IPS-18a (cell line): ENCODE measurements around the gene MPV17L2.
A peak's percentile ranks its signal among the peaks of the same experiment; 100 is the strongest.

Experiments used
- H3K27ac ChIP-seq: one replicate; pipeline ENCODE4 v1.5.1; 2013; ENCODE audit warnings: low read length
- H3K27me3 ChIP-seq: one replicate; pipeline ENCODE4 v1.6.1; 2013; ENCODE audit warnings: mild to moderate bottlenecking, low read length; ENCODE audit not compliant: control insufficient read depth, insufficient read depth
- H3K36me3 ChIP-seq: one replicate; pipeline ENCODE4 v1.6.1; 2013; ENCODE audit warnings: low read depth, low read length; ENCODE audit not compliant: control insufficient read depth
- H3K4me1 ChIP-seq: one replicate; pipeline ENCODE4 v1.6.1; 2013; ENCODE audit warnings: low read depth, low read length; ENCODE audit not compliant: control insufficient read depth
- H3K4me3 ChIP-seq: one replicate; pipeline ENCODE4 v1.5.1; 2013; ENCODE audit warnings: low read length
- H3K9ac ChIP-seq: one replicate; pipeline ENCODE4 v1.6.1; 2013; ENCODE audit warnings: mild to moderate bottlenecking, low read length, moderate library complexity
- H3K9me3 ChIP-seq: one replicate; pipeline ENCODE4 v1.6.1; 2013; ENCODE audit warnings: low read depth, low read length; ENCODE audit not compliant: control insufficient read depth

MPV17L2 gene

GRCh38 chr19:18174983-18175382, 18.0 kb upstream of the MPV17L2 start:
- H3K9ac ChIP-seq: no peak overlapping the region
- H3K4me3 ChIP-seq: peak overlapping the region; percentile 66
- no peak overlapping the region for H3K27ac ChIP-seq
- no peaks in the 10 kb centered on the region for H3K9me3 ChIP-seq
- H3K4me1 ChIP-seq: no peaks in the 10 kb centered on the region
- no peaks in the 10 kb centered on the region for H3K36me3 ChIP-seq
- peaks cover 20% of the 10 kb centered on the region for H3K27me3 ChIP-seq

DNA sequence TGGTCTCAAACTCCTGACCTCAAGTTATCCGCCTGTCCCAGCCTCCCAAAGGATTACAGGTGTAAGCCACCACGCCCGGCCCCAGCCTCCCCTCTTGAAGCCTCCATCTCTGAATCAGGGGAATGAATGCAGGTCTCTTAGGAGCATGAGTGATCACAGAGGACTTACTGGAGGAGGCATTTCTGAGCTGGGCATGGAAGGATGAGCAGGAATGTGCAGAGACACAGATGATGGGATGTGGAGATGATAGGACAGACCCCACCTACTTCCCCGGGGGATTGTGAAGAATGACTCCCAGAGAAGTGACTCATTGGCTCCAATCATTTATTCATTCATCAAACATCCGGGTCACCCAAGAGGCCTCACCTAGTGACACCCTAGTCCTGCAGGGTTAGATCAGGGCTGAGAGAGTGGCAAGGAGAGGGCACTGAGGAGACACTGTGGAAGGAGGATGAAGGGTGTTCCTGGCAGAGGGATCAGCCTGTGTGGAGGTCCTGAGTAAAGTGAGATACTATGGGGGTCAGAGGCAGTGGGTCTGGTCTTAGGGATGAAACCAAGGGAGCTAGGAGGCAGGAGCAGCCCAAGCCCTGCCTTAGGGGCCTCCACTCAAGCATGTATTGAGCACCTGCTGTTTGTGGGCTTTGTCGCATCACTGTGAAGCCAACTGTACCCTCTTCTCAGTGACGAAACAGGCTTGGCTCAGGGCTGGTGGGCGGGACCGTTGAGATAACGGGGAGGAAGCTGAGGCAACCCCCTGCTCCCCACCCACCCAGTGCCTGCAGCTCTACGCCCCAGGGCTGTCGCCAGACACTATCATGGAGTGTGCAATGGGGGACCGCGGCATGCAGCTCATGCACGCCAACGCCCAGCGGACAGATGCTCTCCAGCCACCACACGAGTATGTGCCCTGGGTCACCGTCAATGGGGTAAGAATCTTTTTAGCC, 16.4 kb upstream of the MPV17L2 start:
- Histone ChIP-seq H3K27ac (no peak overlapping the region), H3K27me3 (peaks cover 20% of the 10 kb centered on the region), H3K4me1 (no peaks in the 10 kb centered on the region), H3K9me3 (no peaks in the 10 kb centered on the region), H3K36me3 (no peaks in the 10 kb centered on the region), H3K9ac (no peak overlapping the region), H3K4me3 (no peak overlapping the region)

- Histone ChIP-seq H3K9ac (no peak overlapping the region), H3K4me1 (no peaks in the 10 kb centered on the region), H3K4me3 (no peak overlapping the region), H3K27ac (no peak overlapping the region), H3K27me3 (peaks cover 6% of the 10 kb centered on the region), H3K9me3 (no peaks in the 10 kb centered on the region), H3K36me3 (no peaks in the 10 kb centered on the region)
Observed at GRCh38 chr19:18179957-18180356, 13.1 kb upstream of the MPV17L2 start.

DNA sequence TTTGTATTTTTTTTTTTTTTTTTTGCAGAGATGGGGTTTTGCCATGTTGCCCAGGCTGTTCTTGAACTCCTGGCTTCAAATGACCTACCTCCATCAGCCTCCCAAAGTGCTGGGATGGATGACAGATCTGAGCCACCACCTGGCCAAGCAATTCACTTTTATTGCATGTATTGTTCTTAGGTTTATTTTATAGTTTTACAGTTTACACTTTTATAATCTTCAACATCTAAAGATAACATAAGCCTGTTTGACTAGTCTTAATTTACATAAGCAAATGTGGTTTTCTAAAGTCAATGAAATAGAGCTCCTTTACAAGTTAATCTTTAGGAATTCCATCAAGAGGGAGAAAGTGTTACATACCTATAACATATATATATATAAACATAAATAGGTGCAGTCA, 9.5 kb upstream of the MPV17L2 start:
- Histone ChIP-seq H3K27me3 (no peaks in the 10 kb centered on the region), H3K9me3 (no peaks in the 10 kb centered on the region), H3K27ac (no peak overlapping the region), H3K4me3 (no peak overlapping the region), H3K4me1 (peaks cover 5% of the 10 kb centered on the region), H3K9ac (no peak overlapping the region), H3K36me3 (no peaks in the 10 kb centered on the region)

GRCh38 chr19:18185538-18185937, 7.5 kb upstream of the MPV17L2 start:
- Histone ChIP-seq H3K4me3 (no peak overlapping the region), H3K9ac (no peak overlapping the region), H3K9me3 (no peaks in the 10 kb centered on the region), H3K4me1 (peaks cover 5% of the 10 kb centered on the region), H3K27ac (no peak overlapping the region), H3K27me3 (no peaks in the 10 kb centered on the region), H3K36me3 (no peaks in the 10 kb centered on the region)

- Histone ChIP-seq H3K27me3 (no peaks in the 10 kb centered on the region), H3K9ac (no peak overlapping the region), H3K27ac (no peak overlapping the region), H3K9me3 (no peaks in the 10 kb centered on the region), H3K36me3 (no peaks in the 10 kb centered on the region), H3K4me1 (peaks cover 18% of the 10 kb centered on the region), H3K4me3 (no peak overlapping the region)
Observed at GRCh38 chr19:18190278-18190677, 2.7 kb upstream of the MPV17L2 start.

GRCh38 chr19:18191640-18192062, 1.4 kb upstream of the MPV17L2 start:
- Histone ChIP-seq H3K4me3 (no peak overlapping the region), H3K36me3 (peaks cover 8% of the 10 kb centered on the region), H3K9me3 (no peaks in the 10 kb centered on the region), H3K27me3 (no peaks in the 10 kb centered on the region), H3K4me1 (peaks cover 13% of the 10 kb centered on the region), H3K27ac (no peak overlapping the region), H3K9ac (no peak overlapping the region)

- Histone ChIP-seq H3K9ac (peak overlapping the region; percentile 69), H3K27me3 (no peaks in the 10 kb centered on the region), H3K4me1 (peaks cover 13% of the 10 kb centered on the region), H3K9me3 (no peaks in the 10 kb centered on the region), H3K4me3 (peak overlapping the region; percentile 88), H3K27ac (no peak overlapping the region), H3K36me3 (peaks cover 12% of the 10 kb centered on the region)
Observed at GRCh38 chr19:18193388-18194180, 566 bp downstream of the MPV17L2 start.

DNA sequence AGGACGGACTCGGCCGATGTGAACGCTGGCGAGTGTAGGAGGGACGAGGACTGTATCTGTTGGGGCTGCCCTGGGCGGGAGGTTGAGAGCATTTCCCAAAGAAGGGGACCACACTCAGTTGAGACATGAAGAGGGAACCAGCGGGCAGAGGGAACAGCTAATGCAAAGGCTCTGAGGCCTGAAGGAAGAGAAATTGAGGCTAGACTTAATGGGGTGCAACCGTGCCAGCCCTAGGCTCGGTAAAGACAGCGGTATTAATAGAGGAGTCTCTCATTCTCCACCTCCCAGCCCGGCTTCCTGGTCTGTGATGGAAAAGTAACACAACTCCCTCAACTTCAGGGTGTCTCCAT, 1.1 kb downstream of the MPV17L2 start:
- no peak overlapping the region for H3K27ac ChIP-seq
- peaks cover 13% of the 10 kb centered on the region for H3K4me1 ChIP-seq
- peak overlapping the region; percentile 88 for H3K4me3 ChIP-seq
- no peaks in the 10 kb centered on the region for H3K9me3 ChIP-seq
- H3K9ac ChIP-seq: no peak overlapping the region
- H3K27me3 ChIP-seq: no peaks in the 10 kb centered on the region
- peaks cover 12% of the 10 kb centered on the region for H3K36me3 ChIP-seq

GRCh38 chr19:18194554-18195238, 1.7 kb downstream of the MPV17L2 start:
- Histone ChIP-seq H3K4me3 (peak overlapping the region; percentile 88), H3K27me3 (no peaks in the 10 kb centered on the region), H3K27ac (no peak overlapping the region), H3K9ac (no peak overlapping the region), H3K4me1 (peaks cover 13% of the 10 kb centered on the region), H3K36me3 (peaks cover 12% of the 10 kb centered on the region), H3K9me3 (no peaks in the 10 kb centered on the region)

GRCh38 chr19:18196511-18196845, 3.5 kb downstream of the MPV17L2 start:
- Histone ChIP-seq H3K36me3 (peaks cover 12% of the 10 kb centered on the region), H3K9me3 (no peaks in the 10 kb centered on the region), H3K27ac (no peak overlapping the region), H3K9ac (no peak overlapping the region), H3K27me3 (no peaks in the 10 kb centered on the region), H3K4me3 (no peak overlapping the region), H3K4me1 (peaks cover 13% of the 10 kb centered on the region)
